GM23248 (cell line): ENCODE data around the gene NR4A3. TPM values are rescaled to one million over a fixed set of nuclear protein-coding genes. Genes with fewer than 3 reads are reported as not detected.

Source experiments
- DNase-seq: peaks from one replicate; pipeline ENCODE4 v3.0.0-alpha.2; 2015
- H2AFZ ChIP-seq: fragments of 200-600 bp; sonication (generic); 2 replicates; pipeline ENCODE4 v1.6.1; 2016; ENCODE audit warnings: antibody characterized with exemption
- H3F3A ChIP-seq: fragments of 200-600 bp; sonication (generic); 2 replicates; pipeline ENCODE4 v1.6.1; 2016; ENCODE audit warnings: mild to moderate bottlenecking, antibody characterized with exemption, mixed run types; ENCODE audit not compliant: insufficient read depth
- H3K27ac ChIP-seq: fragments of 200-600 bp; sonication (generic); 2 replicates; pipeline ENCODE4 v1.5.1; 2016; ENCODE audit warnings: mild to moderate bottlenecking
- H3K27me3 ChIP-seq: fragments of 200-600 bp; sonication (generic); replicated peaks from 2 replicates; pipeline ENCODE4 v1.6.1; 2016; ENCODE audit warnings: mild to moderate bottlenecking; ENCODE audit not compliant: insufficient read depth
- H3K36me3 ChIP-seq: fragments of 200-600 bp; sonication (generic); 2 replicates; pipeline ENCODE4 v1.6.1; 2016; ENCODE audit warnings: low read depth, mild to moderate bottlenecking
- H3K4me1 ChIP-seq: fragments of 200-600 bp; sonication (generic); 2 replicates; pipeline ENCODE4 v1.6.1; 2016; ENCODE audit warnings: mild to moderate bottlenecking; ENCODE audit not compliant: insufficient read depth
- H3K4me2 ChIP-seq: fragments of 200-600 bp; sonication (generic); one replicate; pipeline ENCODE4 v1.6.1; 2016; ENCODE audit warnings: mild to moderate bottlenecking; ENCODE audit not compliant: unreplicated experiment
- H3K4me3 ChIP-seq: fragments of 200-600 bp; sonication (generic); 2 replicates; pipeline ENCODE4 v1.5.1; 2016; ENCODE audit warnings: mild to moderate bottlenecking
- H3K79me2 ChIP-seq: fragments of 200-600 bp; sonication (generic); 2 replicates; pipeline ENCODE4 v1.6.1; 2016; ENCODE audit warnings: mild to moderate bottlenecking; ENCODE audit not compliant: insufficient read depth
- H3K9ac ChIP-seq: fragments of 200-600 bp; sonication (generic); 2 replicates; pipeline ENCODE4 v1.6.1; 2016; ENCODE audit warnings: mild to moderate bottlenecking
- H3K9me2 ChIP-seq: fragments of 200-600 bp; sonication (generic); 2 replicates; pipeline ENCODE4 v1.6.1; 2016; ENCODE audit warnings: mixed run types, mild to moderate bottlenecking, moderate library complexity; ENCODE audit not compliant: insufficient read depth
- H3K9me3 ChIP-seq: fragments of 200-600 bp; sonication (generic); one replicate; pipeline ENCODE4 v1.6.1; 2017; ENCODE audit warnings: low read depth
- H4K20me1 ChIP-seq: fragments of 200-600 bp; sonication (generic); 2 replicates; pipeline ENCODE4 v1.6.0; 2016; ENCODE audit not compliant: insufficient read depth
- EZH2 ChIP-seq: fragments of 200-600 bp; sonication (generic); IDR thresholded peaks from 2 replicates; pipeline ENCODE4 v1.6.1; 2018; ENCODE audit warnings: antibody characterized with exemption, mild to moderate bottlenecking; ENCODE audit not compliant: insufficient read depth, poor library complexity, severe bottlenecking
- EZH2phosphoT487 ChIP-seq: fragments of 200-600 bp; sonication (generic); IDR thresholded peaks from 2 replicates; pipeline ENCODE4 v1.6.1; 2018; ENCODE audit warnings: antibody characterized with exemption, moderate library complexity, mild to moderate bottlenecking, low read depth; ENCODE audit not compliant: insufficient read depth
- WGBS, 2 experiments: methylation state at CpG; one replicate each; pipeline ENCODE4 v1.1.6; 2015 to 2017; ENCODE audit warnings: low lambda C conversion rate in 2 of 2, low coverage in 1 of 2; ENCODE audit errors: missing lambda C conversion rate in 2 of 2; 5-methylcytosine and 5-hydroxymethylcytosine counted together
- in situ Hi-C: fragments of 300-500 bp; cut with MboI; formaldehyde crosslinking; loops from 2 replicates; pipeline ENCODE4 v1.15.0; 2020
- polyA plus RNA-seq: library from polyadenylated mRNA; unstranded; fragments of >200 nt; fragmentation: Nextera tagmentation; extraction: Ambion mirVana; gene quantifications from 2 replicates; pipeline ENCODE4 v1.2.1, GENCODE V29; 2016
- total RNA-seq: library from RNA; depleted of rRNA; stranded (reverse); fragments of >200 nt; shearing (Covaris generic); gene quantifications from 2 replicates; pipeline ENCODE4 v1.2.3, GENCODE V29; 2014

NR4A3 gene
- total and polyA plus RNA-seq, 2 experiments from 2014 or later, result 1.0 to 1.4 TPM

DNA sequence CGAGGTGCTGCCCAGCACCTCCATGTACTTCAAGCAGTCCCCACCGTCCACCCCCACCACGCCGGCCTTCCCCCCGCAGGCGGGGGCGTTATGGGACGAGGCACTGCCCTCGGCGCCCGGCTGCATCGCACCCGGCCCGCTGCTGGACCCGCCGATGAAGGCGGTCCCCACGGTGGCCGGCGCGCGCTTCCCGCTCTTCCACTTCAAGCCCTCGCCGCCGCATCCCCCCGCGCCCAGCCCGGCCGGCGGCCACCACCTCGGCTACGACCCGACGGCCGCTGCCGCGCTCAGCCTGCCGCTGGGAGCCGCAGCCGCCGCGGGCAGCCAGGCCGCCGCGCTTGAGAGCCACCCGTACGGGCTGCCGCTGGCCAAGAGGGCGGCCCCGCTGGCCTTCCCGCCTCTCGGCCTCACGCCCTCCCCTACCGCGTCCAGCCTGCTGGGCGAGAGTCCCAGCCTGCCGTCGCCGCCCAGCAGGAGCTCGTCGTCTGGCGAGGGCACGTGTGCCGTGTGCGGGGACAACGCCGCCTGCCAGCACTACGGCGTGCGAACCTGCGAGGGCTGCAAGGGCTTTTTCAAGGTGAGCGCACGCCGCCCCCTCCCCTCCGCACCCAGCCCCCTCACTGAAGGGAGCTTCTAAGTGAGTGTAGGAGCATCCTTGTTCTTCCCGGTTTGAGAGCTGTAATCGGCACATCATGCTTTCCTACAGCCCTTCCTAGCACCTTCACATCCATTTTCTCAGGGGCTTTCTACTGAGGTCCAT, 6.9 kb downstream of the NR4A3 start:
- TF ChIP-seq EZH2phosphoT487 (no peak), EZH2 (no peak)
- DNase-seq, result peak; percentile 9
- Histone ChIP-seq H4K20me1 (no peaks in the 10 kb centered on the region), H3K4me1 (no peaks in the 10 kb centered on the region), H3K4me2 (no peak overlapping the region), H3K79me2 (no peaks in the 10 kb centered on the region), H3K9me2 (no peaks in the 10 kb centered on the region), H3K27me3 (no peaks in the 10 kb centered on the region), H3K36me3 (no peaks in the 10 kb centered on the region), H2AFZ (no peak overlapping the region), H3F3A (no peaks in the 10 kb centered on the region), H3K27ac (no peak overlapping the region), H3K4me3 (no peak overlapping the region), H3K9me3 (no peaks in the 10 kb centered on the region), H3K9ac (no peak overlapping the region)
- in situ Hi-C loops, result loop anchor here (25.0 kb wide), 1 partner anchor 384 kb away; no protein-coding TSS in a partner anchor
- WGBS, 2 experiments, result 63 to 67% methylated on average over 35 to 51 of the region's 78 CpGs

DNA sequence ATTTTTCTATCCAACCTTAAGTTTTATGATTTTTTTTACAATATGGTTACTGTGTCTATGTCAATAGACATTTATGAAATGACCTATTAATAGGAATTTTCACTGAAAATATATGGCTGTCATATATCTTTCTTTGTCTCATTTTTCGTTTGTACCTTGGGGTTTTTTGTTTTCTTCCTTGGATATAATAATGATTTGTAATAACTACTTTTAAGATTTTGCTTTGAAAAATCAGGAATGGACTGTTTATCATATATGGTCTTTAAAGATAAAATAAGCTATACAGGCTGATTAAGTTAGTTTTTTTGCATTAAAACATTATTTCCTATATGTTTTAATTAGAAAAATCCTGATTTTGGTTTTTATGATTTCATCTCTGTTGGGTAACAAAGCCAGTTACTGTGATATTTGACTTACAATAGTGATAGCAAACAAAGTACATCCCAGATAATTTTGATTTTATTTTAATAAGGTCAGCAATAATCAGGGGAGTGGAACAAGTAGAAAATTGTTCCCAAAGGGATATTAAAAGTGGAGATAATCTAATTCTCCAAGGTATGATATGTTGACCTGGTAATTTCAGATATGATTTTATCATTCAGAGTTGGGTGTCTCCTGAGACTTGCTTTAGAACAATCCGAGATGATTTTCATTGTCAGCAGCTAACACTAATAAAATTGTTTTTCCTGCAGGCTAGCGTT, 10.3 kb downstream of the NR4A3 start:
- H3K4me1 ChIP-seq, result no peaks in the 10 kb centered on the region
- no peak for TF ChIP-seq EZH2
- no peak for TF ChIP-seq EZH2phosphoT487
- H3K4me2 ChIP-seq, result no peak overlapping the region
- no peaks in the 10 kb centered on the region for H3K27me3 ChIP-seq
- no peak overlapping the region for H3K9ac ChIP-seq
- no peaks in the 10 kb centered on the region for H3K79me2 ChIP-seq
- no peaks in the 10 kb centered on the region for H3K9me3 ChIP-seq
- no peak for DNase-seq
- H3F3A ChIP-seq, result no peaks in the 10 kb centered on the region
- in situ Hi-C loops, result loop anchor here (25.0 kb wide), 1 partner anchor 380 kb away; no protein-coding TSS in a partner anchor
- no peaks in the 10 kb centered on the region for H4K20me1 ChIP-seq
- no peak overlapping the region for H3K27ac ChIP-seq
- H3K4me3 ChIP-seq, result no peak overlapping the region
- H3K9me2 ChIP-seq, result no peaks in the 10 kb centered on the region
- H2AFZ ChIP-seq, result no peak overlapping the region
- H3K36me3 ChIP-seq, result no peaks in the 10 kb centered on the region
- 81 to 83% methylated on average over 3 of the region's 3 CpGs for WGBS, 2 experiments

DNA sequence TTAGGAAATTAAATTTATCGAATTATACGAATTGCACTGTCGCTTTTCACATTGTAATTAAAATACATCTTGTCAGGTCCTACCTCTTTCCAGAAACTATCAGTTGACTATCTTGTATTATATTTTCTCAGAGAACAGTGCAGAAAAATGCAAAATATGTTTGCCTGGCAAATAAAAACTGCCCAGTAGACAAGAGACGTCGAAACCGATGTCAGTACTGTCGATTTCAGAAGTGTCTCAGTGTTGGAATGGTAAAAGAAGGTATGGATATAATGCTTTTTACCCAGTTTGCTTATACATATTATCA, 10.8 kb downstream of the NR4A3 start:
- Histone ChIP-seq H3K4me3 (no peak overlapping the region), H3K79me2 (no peaks in the 10 kb centered on the region), H3K4me1 (no peaks in the 10 kb centered on the region), H3K27ac (no peak overlapping the region), H3K27me3 (no peaks in the 10 kb centered on the region), H2AFZ (no peak overlapping the region), H3K4me2 (no peak overlapping the region), H3K9me3 (no peaks in the 10 kb centered on the region), H4K20me1 (no peaks in the 10 kb centered on the region), H3K9ac (no peak overlapping the region), H3F3A (no peaks in the 10 kb centered on the region), H3K36me3 (no peaks in the 10 kb centered on the region), H3K9me2 (no peaks in the 10 kb centered on the region)
- DNase-seq, result no peak
- whole genome bisulfite sequencing, 2 experiments, result 94 to 97% methylated on average over 7 of the region's 7 CpGs
- no peak for TF ChIP-seq EZH2
- in situ Hi-C loops, result loop anchor here (25.0 kb wide), 1 partner anchor 380 kb away; no protein-coding TSS in a partner anchor

DNA sequence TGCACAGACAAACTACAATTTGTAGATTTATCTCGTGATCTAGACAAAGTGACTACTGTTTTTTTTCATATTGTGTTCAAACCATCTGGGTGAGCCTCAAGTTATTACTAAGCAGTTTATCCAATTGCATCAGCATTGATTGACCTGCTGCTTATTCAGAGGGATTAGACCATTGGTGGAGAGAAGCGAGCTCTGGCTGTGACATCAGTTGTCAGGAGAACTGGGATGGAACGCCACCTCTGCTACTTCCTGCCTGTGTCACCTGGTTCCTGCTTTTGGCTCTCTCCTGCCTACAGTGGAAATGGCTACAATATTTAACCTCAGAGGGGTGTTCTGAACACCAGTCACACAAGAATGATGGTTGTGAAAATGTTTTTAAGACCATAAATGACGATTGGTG, 12.1 kb downstream of the NR4A3 start:
- no peaks in the 10 kb centered on the region for H3K9me2 ChIP-seq
- no peaks in the 10 kb centered on the region for H3K27me3 ChIP-seq
- no peaks in the 10 kb centered on the region for H4K20me1 ChIP-seq
- H3K79me2 ChIP-seq, result no peaks in the 10 kb centered on the region
- H3K27ac ChIP-seq, result no peak overlapping the region
- H3K36me3 ChIP-seq, result no peaks in the 10 kb centered on the region
- TF ChIP-seq EZH2phosphoT487 (no peak), EZH2 (no peak)
- DNase-seq, result no peak
- H3K9me3 ChIP-seq, result no peaks in the 10 kb centered on the region
- H2AFZ ChIP-seq, result no peak overlapping the region
- 87 to 90% methylated on average over 4 of the region's 4 CpGs for WGBS, 2 experiments
- no peak overlapping the region for H3K9ac ChIP-seq
- in situ Hi-C loops, result loop anchor here (25.0 kb wide), 1 partner anchor 379 kb away; no protein-coding TSS in a partner anchor
- H3F3A ChIP-seq, result no peaks in the 10 kb centered on the region
- H3K4me2 ChIP-seq, result no peak overlapping the region
- no peaks in the 10 kb centered on the region for H3K4me1 ChIP-seq
- no peak overlapping the region for H3K4me3 ChIP-seq
